B cell (primary cell): ENCODE measurements around the gene MTFR1L. TPM values are rescaled to one million over a fixed set of nuclear protein-coding genes. Genes with fewer than 3 reads are reported as not detected.

Experiments
- ATAC-seq: fragments of 200-7000 bp; cut with Tn5 transposase; one replicate; pipeline ENCODE4 v1.10.0; 2021; ENCODE audit warnings: low read depth, mild to moderate bottlenecking, moderate number of reproducible peaks, moderate library complexity
- CTCF ChIA-PET: fragments of 350-600 bp; sonication (Branson Sonifier 250); formaldehyde crosslinking; loops from one replicate; lab custom pipeline; 2021; ENCODE audit warnings: antibody characterized with exemption, inconsistent platforms; lab: Charles Lee
- POLR2A ChIA-PET: fragments of 350-600 bp; sonication (Branson Sonifier 250); formaldehyde crosslinking; loops from one replicate; lab custom pipeline; 2021; ENCODE audit warnings: antibody characterized with exemption; lab: Charles Lee
- DNase-seq: peaks from one replicate; pipeline ENCODE4 v3.0.0; 2013
- H2AFZ ChIP-seq: 2 replicates; pipeline ENCODE4 v1.6.1; 2012; ENCODE audit warnings: mild to moderate bottlenecking, low read depth, low read length; ENCODE audit not compliant: insufficient read depth, poor library complexity, severe bottlenecking
- H3K27ac ChIP-seq, 2 donors: 1 replicate in 1 of 2; 2 replicates in 1 of 2; pipeline ENCODE4 v1.5.1; 2012 to 2013; ENCODE audit warnings: low read length in 2 of 2, mild to moderate bottlenecking in 2 of 2, moderate library complexity in 1 of 2
- H3K27me3 ChIP-seq, 4 experiments: fragments of 200-600 bp in 1 of 4; sonication (generic) in 1 of 4; replicated peaks in 1 of 4; 1 replicate in 2 of 4; 2 replicates in 2 of 4; pipeline versions ENCODE4 v1.6.1 to v1.7.0; 2013 to 2016; ENCODE audit warnings: low read length in 3 of 4, mild to moderate bottlenecking in 2 of 4, mixed read lengths in 1 of 4, moderate library complexity in 1 of 4; ENCODE audit not compliant: insufficient read depth in 4 of 4, control insufficient read depth in 3 of 4; ENCODE audit errors: control extremely low read depth in 1 of 4
- H3K36me3 ChIP-seq, 2 experiments: replicated peaks in 1 of 2; 1 replicate in 1 of 2; 2 replicates in 1 of 2; pipeline versions ENCODE4 v1.6.1 to v1.7.1; 2013; ENCODE audit warnings: low read length in 1 of 2; ENCODE audit not compliant: insufficient read depth in 2 of 2, control insufficient read depth in 1 of 2; ENCODE audit errors: control extremely low read depth in 1 of 2, extremely low read depth in 1 of 2
- H3K4me1 ChIP-seq, 2 donors: fragments of 200-600 bp in 1 of 2; sonication (generic) in 1 of 2; 1 replicate in 1 of 2; 2 replicates in 1 of 2; pipeline versions ENCODE4 v1.5.1 to v1.6.1; 2013 to 2017; ENCODE audit warnings: low read length in 2 of 2; ENCODE audit not compliant: control insufficient read depth in 2 of 2, insufficient read depth in 2 of 2
- H3K4me2 ChIP-seq: replicated peaks from 2 replicates; pipeline ENCODE3; 2012; ENCODE audit warnings: mild to moderate bottlenecking, low read depth, low read length; ENCODE audit not compliant: poor library complexity, severe bottlenecking
- H3K4me3 ChIP-seq, 5 experiments: fragments of 200-600 bp in 1 of 5; sonication (generic) in 1 of 5; 1 replicate in 3 of 5; 2 replicates in 2 of 5; pipeline versions ENCODE4 v1.5.1 to v1.7.0; 2011 to 2016; ENCODE audit warnings: low read length in 4 of 5, mild to moderate bottlenecking in 4 of 5, low read depth in 2 of 5, control low read depth in 1 of 5, moderate library complexity in 1 of 5; ENCODE audit not compliant: insufficient read depth in 1 of 5; ENCODE audit errors: control extremely low read depth in 1 of 5, extremely low read depth in 1 of 5
- H3K79me2 ChIP-seq: fragments of 200-600 bp; sonication (generic); one replicate; pipeline ENCODE4 v1.6.0; 2016; ENCODE audit warnings: low read length; ENCODE audit not compliant: control insufficient read depth, insufficient read depth
- H3K9ac ChIP-seq: fragments of 200-600 bp; sonication (generic); 2 replicates; pipeline ENCODE4 v1.6.1; 2017; ENCODE audit warnings: mild to moderate bottlenecking, low read length, moderate library complexity
- H3K9me3 ChIP-seq, 3 donors: one replicate each; pipeline versions ENCODE4 v1.6.1 to v1.7.1; 2013; ENCODE audit warnings: low read length in 2 of 3; ENCODE audit not compliant: control insufficient read depth in 2 of 3, insufficient read depth in 1 of 3; ENCODE audit errors: control extremely low read depth in 1 of 3
- H4K20me1 ChIP-seq: 2 replicates; pipeline ENCODE4 v1.6.0; 2012; ENCODE audit warnings: mild to moderate bottlenecking, low read length; ENCODE audit not compliant: insufficient read depth, control insufficient read depth, poor library complexity, severe bottlenecking
- H3K27ac Mint-ChIP-seq: one replicate; pipeline ENCODE4 v1.8.0; 2021; ENCODE audit warnings: mixed read lengths
- H3K27me3 Mint-ChIP-seq: one replicate; pipeline ENCODE4 v1.8.0; 2021; ENCODE audit warnings: mixed read lengths
- H3K4me1 Mint-ChIP-seq: one replicate; pipeline ENCODE4 v1.8.0; 2021; ENCODE audit warnings: mixed read lengths
- H3K4me3 Mint-ChIP-seq: one replicate; pipeline ENCODE4 v1.8.0; 2021; ENCODE audit warnings: mixed read lengths
- H3K9me3 Mint-ChIP-seq: one replicate; pipeline ENCODE4 v1.8.0; 2022; ENCODE audit warnings: mixed read lengths; ENCODE audit not compliant: insufficient read depth
- CTCF ChIP-seq: fragments of 200-600 bp; IDR thresholded peaks from one replicate; pipeline ENCODE4 v1.8.0; 2022; ENCODE audit warnings: antibody characterized with exemption, mild to moderate bottlenecking
- EZH2 ChIP-seq: IDR thresholded peaks from 2 replicates; pipeline ENCODE4 v1.6.1; 2012; ENCODE audit warnings: borderline replicate concordance, low read depth, mild to moderate bottlenecking, moderate library complexity, low read length; ENCODE audit not compliant: insufficient read depth, poor library complexity, severe bottlenecking
- WGBS: methylation state at CpG from one replicate; pipeline ENCODE4 v1.1.5; 2013; ENCODE audit warnings: missing lambda C conversion rate; ENCODE audit not compliant: insufficient coverage; 5-methylcytosine and 5-hydroxymethylcytosine counted together
- intact Hi-C: fragments of 100-400 bp; cut with micrococcal nuclease; formaldehyde crosslinking; loops from one replicate; pipeline ENCODE4 v1.10.0; 2022
- polyA plus RNA-seq: library from polyadenylated mRNA; depleted of rRNA; stranded (reverse); fragments of >200 nt; gene quantifications from 2 replicates; pipeline ENCODE4 v1.2.3, GENCODE V29; 2012
- total RNA-seq, 2 donors: library from RNA; stranded (reverse); fragments of 120-200 nt in 1 of 2; gene quantifications; 1 replicate in 1 of 2; 2 replicates in 1 of 2; pipeline versions ENCODE4 v1.2.3 to v1.2.4, GENCODE V29; 2013 to 2022

Gene MTFR1L
- total and polyA plus RNA-seq, 2 donors (not counting 1 experiment from before 2014, with no cell fraction given) = 41.5 to 44.6 TPM

GRCh38 chr1:25772692-25773245, 47.0 kb upstream of the MTFR1L start:
- Mint-ChIP-seq H3K9me3 (no peaks in the 10 kb centered on the region), H3K4me1 (peaks cover 33% of the 10 kb centered on the region), H3K27ac (no peak overlapping the region), H3K4me3 (no peak overlapping the region), H3K27me3 (peaks cover 29% of the 10 kb centered on the region)
- Histone ChIP-seq H4K20me1 (no peaks in the 10 kb centered on the region), H3K4me1 (peaks cover 30 to 41% of the 10 kb centered on the region in 2 donors), H3K27ac (no peak overlapping the region), H3K4me2 (no peak overlapping the region), H3K9ac (no peak overlapping the region), H3K36me3 (no peaks in the 10 kb centered on the region), H3K4me3 (no peak overlapping the region), H2AFZ (no peak overlapping the region), H3K27me3 (peaks cover 0 to 31% (median 7%) of the 10 kb centered on the region in 4 experiments), H3K9me3 (peaks cover 0 to 3% (median 0%) of the 10 kb centered on the region in 3 donors), H3K79me2 (no peaks in the 10 kb centered on the region)
- no peak for ATAC-seq
- 98% methylated on average over 5 of the region's 5 CpGs for WGBS
- CTCF ChIA-PET = no interaction called here
- intact Hi-C loops = no loop called here
- POLR2A ChIA-PET = no interaction called here
- DNase-seq = no peak
- TF ChIP-seq EZH2 = no peak
- no peak for TF ChIP-seq CTCF

GRCh38 chr1:25773441-25774125, 46.2 kb upstream of the MTFR1L start:
- TF ChIP-seq EZH2 (no peak), CTCF (no peak)
- WGBS = 91% methylated on average over 4 of the region's 4 CpGs
- no peak overlapping the region for H3K27ac ChIP-seq
- no peaks in the 10 kb centered on the region for H4K20me1 ChIP-seq
- CTCF ChIA-PET = interaction anchor here (0.6 kb wide), 1 partner anchor 1574 kb away, joined by 4 read pairs; no protein-coding TSS in a partner anchor
- no peak overlapping the region for H3K9ac ChIP-seq
- no peak overlapping the region for H3K4me2 ChIP-seq
- DNase-seq (no peak), ATAC-seq (no peak)
- H3K27ac Mint-ChIP-seq = no peak overlapping the region
- no peaks in the 10 kb centered on the region for H3K36me3 ChIP-seq
- H3K79me2 ChIP-seq = no peaks in the 10 kb centered on the region
- no peak overlapping the region for H3K4me3 Mint-ChIP-seq
- intact Hi-C loops = no loop called here
- H3K4me3 ChIP-seq = no peak overlapping the region
- H2AFZ ChIP-seq = no peak overlapping the region
- no peaks in the 10 kb centered on the region for H3K9me3 Mint-ChIP-seq
- H3K4me1 ChIP-seq = peaks cover 30 to 47% of the 10 kb centered on the region in 2 donors
- peaks cover 29% of the 10 kb centered on the region for H3K27me3 Mint-ChIP-seq
- POLR2A ChIA-PET = no interaction called here
- H3K27me3 ChIP-seq = peaks cover 0 to 31% (median 7%) of the 10 kb centered on the region in 4 experiments
- H3K9me3 ChIP-seq = peaks cover 0 to 3% (median 0%) of the 10 kb centered on the region in 3 donors
- H3K4me1 Mint-ChIP-seq = peaks cover 40% of the 10 kb centered on the region
